HuH-7 (cell line): ENCODE measurements around the gene HOXA6.

ENCODE experiments used
- DNase-seq: peaks from one replicate; pipeline ENCODE4 v3.0.0; 2011; ENCODE audit warnings: low spot score

The HOXA6 gene

GRCh38 chr7:27095897-27096767 lies 51.4 kb downstream of the HOXA6 start, which contains the start of gene HOXA1:
Gene HOXA1, minus strand, starts transcription at chr7:27096000. Its CDS starts 88 bp downstream, at chr7:27095912.
- DNase-seq: peak; percentile 99
